Body of pancreas (tissue), 4 donors: ENCODE results near the gene IL17F.

Experiments used
- CTCF ChIP-seq, 7 experiments: fragments of 450-650 bp in 4 of 7; fragments of 200-600 bp in 3 of 7; sonication (generic) in 3 of 7; IDR thresholded peaks; one replicate each; pipeline ENCODE4 v1.5.1; 2016 to 2019; ENCODE audit warnings: antibody characterized with exemption in 7 of 7
- POLR2A ChIP-seq, 3 donors: fragments of 450-650 bp; IDR thresholded peaks; one replicate each; pipeline ENCODE4 v1.6.1; 2016; ENCODE audit warnings: antibody characterized with exemption in 3 of 3, mild to moderate bottlenecking in 2 of 3

GRCh38 chr6:52284131-52284459, 39.8 kb upstream of the IL17F start:
- TF ChIP-seq POLR2A (IDR thresholded peaks at IDR 0.05) (no peak), CTCF (IDR thresholded peaks at IDR 0.05) (no peak)
